ENCODE results near the gene CHP2.

GRCh38 chr16:23771027-23771426 is 16.2 kb downstream of the CHP2 start:
- TF ChIP-seq CTCF (IDR thresholded peaks at IDR 0.05): no peak
- no peak for TF ChIP-seq GATA2 (CRISPR knock-in tag; IDR thresholded peaks at IDR 0.05)
- TF ChIP-seq EP300 (IDR thresholded peaks at IDR 0.05; ENCODE audit: borderline replicate concordance in 1 of 2, low read depth in 1 of 2, low read length in 1 of 2): no peak
- TF ChIP-seq CHD2 (IDR thresholded peaks at IDR 0.05; ENCODE audit: low read length, partially characterized antibody): no peak
- TF ChIP-seq POLR2AphosphoS5 (IDR thresholded peaks at IDR 0.05; ENCODE audit: low read depth, low read length): no peak
- TF ChIP-seq EZH2phosphoT487 (IDR thresholded peaks at IDR 0.05; ENCODE audit: borderline replicate concordance, low read depth): no peak
- TF ChIP-seq YY1 (IDR thresholded peaks at IDR 0.05; ENCODE audit: low read depth): no peak
- no peak for TF ChIP-seq TCF12 (IDR thresholded peaks at IDR 0.05)
- no peak for TF ChIP-seq NFIC (IDR thresholded peaks at IDR 0.05; ENCODE audit: borderline replicate concordance)
- no peak for TF ChIP-seq MAX (IDR thresholded peaks at IDR 0.05; ENCODE audit: low read depth)
- TF ChIP-seq GABPA (IDR thresholded peaks at IDR 0.05; ENCODE audit: low read depth): no peak
